HG02943 (cell line): ENCODE results near the gene SERGEF.

Experiments used
- ATAC-seq: cut with Tn5 transposase; IDR thresholded peaks from one replicate; pipeline ENCODE4 v1.9.1; 2021; ENCODE audit warnings: mild to moderate bottlenecking, low read depth, moderate library complexity; ENCODE audit not compliant: unreplicated experiment

SERGEF gene

DNA sequence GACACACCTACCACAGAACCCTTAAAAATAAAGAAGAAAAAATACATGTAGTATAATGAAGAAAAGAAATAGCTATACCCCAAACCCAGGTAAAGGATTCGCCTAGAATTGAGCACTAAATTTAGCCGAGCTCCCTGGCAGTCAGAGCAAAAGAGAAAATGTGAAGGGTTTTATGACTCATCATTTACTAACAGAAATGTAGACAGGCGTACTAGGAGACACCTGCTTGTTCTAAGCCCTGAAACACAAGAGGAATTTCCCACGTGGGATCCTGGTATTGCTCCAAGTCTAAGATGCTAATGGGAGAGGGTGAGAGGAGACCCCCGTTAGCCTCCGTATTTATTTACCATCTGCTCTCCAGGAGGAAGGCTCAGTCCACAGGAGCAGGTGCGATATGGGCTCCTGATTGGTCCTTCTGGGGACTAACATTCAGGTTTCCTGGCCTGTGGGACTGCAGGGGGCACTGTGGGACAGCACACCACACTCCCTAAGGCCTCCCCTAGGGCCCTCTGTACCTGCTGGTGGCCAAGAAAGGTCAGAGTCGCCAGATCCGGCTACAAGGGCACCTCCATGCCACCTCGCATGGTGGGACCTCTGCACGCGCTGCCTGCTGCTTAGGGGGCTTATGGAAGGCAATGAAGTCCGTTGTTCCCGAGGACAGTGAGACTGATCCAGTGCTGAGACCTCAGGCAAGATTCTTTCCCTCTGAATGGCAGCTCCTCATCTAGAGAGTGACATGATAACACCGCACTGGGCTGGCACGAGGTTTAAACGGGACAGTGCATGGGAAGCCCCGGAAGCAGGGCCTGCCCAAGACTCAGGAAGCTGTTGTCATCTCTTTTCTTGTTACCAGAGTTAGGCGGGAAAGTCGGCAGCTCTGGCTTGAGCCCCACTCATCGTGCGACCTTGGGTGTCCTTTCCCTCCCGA is 252.5 kb downstream of the SERGEF start:
- ATAC-seq: no peak

DNA sequence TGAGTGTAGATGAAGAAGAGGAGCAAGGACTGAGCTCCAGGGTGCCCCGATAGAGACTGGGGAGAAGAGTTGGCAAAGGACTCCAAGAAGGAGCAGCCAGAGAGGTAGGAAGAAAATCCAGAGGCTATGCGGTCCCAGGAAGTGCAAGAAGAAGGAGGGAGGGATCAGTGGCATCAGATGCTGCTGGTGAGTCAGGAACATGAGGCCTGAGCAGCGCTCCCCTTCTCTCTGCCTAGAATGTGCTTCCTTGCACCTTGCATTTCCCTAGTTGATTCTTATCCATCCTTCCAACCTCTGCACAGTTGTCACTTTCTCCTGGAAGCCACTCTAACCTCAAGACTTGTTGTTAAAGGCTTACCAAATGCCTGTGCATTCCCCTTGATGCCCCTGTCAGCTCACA is 257.0 kb downstream of the SERGEF start:
- ATAC-seq: no peak

DNA sequence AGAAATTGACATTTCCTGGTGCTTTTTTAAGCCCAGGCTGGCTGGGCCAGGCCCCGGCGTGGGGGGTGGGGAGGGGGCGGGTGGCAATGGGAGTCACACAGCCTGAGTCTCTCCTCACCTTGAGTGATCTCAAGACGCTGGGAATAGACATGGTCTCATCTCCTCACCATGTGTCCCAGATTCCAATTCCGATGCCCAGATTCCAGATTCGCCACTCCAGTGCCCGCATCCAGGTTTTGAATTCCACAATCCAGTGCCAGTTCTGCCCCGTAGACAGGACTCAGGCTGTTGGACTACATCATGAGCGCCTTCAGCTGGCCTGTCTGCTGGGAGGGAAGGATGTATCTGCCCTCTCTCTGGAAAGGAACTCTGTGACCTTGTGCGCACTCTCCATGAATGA is 259.2 kb downstream of the SERGEF start:
- no peak for ATAC-seq

DNA sequence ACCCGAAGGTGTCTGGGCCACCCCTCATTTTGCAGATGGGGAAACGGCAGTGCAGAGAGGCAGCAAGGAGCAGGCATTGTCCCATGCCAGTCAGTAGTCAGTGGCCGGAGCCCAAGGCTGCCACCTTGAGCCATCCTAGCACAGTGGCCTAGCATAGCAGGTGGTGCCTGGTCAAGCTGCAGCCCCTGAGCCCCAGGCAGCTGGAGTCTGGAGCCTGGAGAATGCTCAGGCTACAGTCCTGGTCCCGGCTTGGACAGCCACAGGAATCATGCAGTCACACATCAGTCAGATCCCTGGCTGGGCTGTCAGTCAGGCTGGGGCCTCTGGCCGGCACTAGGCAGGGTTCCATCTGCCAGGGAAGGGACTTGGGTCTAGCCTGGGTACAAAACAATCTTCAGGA is 259.7 kb downstream of the SERGEF start:
- ATAC-seq: no peak

DNA sequence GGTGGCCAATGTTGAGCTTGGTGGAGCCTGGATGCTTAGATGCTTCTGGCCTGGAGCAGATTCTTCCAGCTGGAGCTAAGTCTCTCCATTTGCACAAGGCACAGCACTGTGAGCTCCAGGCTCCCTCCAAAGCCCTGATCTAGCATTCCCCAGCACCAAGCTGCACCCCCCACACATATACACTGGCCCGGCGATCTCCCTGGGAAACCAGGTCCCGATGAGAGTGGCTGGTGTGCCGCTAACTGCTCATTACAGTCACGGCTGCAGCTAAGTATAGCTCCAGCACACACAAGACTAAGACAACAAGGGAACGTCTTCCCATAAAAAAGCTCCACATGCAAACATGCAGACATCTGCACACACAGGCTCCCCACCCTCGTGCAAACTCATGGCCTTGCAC is 260.7 kb downstream of the SERGEF start:
- no peak for ATAC-seq

DNA sequence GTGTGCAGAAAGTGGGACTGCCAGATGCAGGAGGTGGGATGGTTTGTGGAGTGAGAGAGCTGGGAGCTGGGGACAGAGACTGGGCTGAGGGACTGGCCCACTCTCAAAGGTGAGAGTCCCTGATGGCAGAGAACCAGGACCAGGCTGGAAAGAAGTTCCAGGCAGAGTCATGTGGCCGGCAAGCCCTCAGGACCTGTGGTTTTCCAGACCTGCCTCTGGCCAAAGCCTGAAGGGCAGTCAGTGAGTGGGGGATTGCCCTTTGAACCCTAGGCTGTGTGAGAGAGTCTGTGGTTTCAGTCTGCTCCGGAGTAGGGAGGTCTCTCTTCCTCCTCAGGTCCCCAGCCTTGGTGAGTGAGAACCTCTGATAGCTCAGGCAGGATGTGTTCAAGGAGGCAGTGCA is 261.3 kb downstream of the SERGEF start:
- ATAC-seq: no peak

DNA sequence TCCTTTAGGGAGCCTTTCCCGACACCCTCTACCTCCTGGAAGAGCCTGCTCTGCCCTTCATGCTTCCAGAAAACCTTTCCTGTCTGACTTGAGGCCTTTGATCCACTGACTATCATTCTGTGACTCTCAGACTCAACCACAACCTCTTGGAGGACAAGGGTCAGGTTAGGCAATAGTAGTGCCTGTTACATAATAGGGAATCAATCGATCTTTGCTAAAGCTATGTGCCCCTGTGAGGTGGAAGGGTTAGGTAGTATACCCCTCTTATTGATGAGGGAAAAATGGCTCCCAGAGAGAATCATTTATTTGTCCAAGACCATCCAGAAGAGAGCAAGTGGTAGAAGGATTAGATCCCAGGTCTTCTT is 262.1 kb downstream of the SERGEF start:
- ATAC-seq: no peak

DNA sequence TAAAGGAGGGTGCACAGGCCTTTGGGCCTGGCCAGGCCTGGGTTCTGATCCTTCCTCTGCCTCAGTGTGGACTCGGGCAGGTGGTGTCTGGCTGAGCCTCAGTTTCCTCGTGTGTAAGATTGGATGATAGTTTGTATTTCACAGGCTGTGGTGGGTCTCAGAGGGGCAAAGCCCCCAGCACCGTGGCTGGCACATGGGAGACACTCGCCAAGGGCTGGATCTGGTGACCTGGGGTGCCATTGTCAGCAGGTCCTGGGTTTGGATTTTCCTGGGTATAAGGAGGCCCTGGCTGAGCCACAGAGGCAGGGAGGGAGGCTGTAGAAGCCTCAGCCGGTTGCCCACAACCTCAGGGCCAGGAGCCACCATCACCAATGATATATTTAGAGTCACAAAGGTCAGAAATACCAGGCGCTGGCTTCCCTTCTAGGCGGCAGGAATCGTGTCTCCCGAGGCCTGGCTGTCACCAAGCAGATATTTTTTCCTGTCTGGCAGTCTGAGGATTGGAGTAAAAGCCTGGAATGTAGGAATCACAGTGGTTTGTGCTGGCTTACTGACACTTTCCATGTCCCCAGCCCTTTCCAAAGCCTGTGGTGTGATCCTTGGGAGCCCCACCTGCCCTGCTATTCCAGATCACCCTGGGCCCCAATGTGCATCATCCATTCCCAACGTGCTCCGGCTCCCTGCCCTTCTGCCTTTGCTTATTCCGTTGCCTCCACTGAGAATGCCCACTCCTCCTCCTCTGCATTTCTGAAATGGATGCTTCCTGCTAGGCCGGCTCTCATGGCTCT is 262.6 kb downstream of the SERGEF start:
- ATAC-seq: no peak

DNA sequence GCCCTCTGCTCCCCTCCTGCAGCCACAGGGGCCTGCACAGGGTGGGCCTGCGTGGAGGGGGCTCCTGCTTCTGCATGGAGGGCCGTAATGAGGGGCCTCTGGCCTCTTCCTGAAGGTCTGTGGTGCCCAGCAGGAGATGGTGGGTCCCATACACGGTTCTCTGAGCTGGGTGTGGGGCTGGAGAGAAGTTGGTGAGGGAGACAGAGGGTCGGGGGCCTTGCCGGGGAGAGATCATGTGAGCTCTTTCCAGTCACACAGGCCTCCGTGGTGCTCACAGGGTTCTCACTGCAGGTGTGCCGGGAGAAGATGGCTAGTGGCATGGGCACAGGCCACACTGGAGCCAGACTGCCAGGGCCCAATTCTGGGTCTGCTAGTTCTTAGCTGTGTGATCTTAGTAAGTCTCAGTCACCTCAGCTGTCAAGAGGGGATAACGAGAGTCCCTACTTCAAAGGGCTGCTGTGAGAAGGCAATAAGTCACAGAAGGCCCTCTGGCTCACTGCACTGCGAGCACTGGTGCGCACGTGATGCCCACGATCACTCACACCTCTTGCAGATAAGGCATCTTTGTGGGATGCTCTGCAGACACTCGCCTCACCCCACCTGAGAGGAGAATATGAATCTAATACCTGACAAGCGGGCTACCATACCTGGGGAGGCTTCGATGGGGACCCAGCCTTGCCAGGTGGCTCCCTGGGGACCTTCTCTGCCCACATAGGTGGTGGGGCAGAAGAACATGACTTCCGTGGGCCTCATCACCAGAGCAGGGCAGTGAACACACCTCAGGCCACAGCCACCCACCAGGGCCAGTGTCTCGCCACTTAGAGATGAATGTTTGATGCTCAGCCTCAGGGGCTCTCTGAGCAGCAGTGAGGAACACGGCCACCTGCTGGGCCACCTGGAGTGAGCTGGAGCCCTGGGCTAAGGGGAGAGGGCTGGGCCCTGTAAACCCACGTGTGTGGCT is 263.8 kb downstream of the SERGEF start:
- ATAC-seq: no peak

DNA sequence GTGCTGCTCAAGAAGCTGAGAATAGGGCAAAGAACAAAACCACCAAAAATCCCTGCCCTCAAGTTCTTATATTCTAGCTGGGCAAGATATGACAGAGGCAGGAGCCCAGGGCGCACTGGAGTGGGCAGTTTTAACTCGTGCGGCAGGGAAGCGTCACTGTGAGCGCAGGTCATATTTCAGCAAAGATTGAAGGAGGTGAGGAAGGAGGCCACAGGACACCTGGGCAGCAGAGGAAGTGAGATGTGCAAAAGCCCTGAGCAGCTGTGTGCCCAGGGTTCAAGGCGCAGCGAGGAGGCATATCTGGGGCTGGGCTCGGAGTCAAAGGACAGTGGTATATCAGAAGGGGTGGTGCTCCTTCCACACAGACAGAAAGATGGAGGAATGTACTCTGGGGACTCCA is 264.8 kb downstream of the SERGEF start:
- ATAC-seq: no peak

DNA sequence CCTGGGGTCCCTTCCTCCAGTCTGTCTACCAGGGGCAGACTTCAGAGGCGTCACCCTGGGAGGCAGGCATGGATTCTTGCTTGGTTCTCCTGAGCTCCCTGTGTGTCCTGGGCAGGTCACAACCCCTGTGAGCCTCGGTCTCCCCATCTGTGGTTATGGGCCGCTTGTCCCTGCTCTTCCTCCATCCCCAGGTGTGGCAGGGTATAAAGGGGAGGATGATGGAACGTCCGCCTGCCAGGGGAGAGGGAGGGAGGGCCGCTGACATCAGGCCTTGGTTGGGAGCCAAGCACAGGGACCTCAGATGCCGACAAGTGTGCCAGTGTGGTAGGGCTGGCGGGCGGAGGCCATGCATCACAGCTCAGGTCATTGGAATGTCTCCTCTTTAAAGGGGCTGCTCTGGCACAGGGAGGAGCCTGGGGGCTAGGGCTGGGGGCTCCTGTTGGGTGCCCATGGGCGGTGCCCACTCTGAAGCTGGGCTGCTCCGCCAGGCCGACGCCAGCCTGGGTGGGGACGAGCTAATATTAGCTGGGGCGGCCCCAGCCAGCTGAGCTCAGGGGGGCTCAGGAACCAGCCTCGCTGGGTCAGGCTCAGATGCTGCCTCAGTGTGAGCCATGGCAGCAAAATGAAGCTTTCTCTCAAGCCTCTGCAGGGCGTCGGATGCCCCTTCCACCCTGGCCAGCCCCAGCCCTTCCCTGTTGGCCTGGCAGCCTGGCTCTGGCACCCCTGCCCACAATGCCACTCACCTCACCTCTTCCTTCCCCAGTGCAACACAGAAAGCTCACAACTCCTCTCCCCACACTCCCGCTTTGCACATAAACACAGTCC is 265.5 kb downstream of the SERGEF start:
- no peak for ATAC-seq

DNA sequence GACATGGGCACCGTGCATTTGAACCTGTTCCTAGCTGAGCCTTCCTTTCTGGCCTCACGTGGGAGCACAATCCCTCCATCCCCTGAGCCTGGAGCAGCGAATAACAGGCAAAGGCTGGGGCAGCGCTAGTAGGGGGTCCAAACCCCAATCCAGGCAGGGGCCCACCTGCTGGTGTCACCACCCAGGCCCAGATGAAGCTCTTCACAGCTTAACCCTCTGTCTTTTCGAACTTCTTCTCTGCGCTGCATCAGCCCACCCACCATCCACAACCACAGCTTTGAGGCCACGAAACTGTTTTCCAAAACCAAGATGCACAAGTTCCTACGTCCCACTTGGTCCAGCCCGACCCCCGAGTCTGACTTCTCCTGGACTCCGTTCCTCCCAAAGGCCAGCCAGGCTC is 266.8 kb downstream of the SERGEF start:
- no peak for ATAC-seq

DNA sequence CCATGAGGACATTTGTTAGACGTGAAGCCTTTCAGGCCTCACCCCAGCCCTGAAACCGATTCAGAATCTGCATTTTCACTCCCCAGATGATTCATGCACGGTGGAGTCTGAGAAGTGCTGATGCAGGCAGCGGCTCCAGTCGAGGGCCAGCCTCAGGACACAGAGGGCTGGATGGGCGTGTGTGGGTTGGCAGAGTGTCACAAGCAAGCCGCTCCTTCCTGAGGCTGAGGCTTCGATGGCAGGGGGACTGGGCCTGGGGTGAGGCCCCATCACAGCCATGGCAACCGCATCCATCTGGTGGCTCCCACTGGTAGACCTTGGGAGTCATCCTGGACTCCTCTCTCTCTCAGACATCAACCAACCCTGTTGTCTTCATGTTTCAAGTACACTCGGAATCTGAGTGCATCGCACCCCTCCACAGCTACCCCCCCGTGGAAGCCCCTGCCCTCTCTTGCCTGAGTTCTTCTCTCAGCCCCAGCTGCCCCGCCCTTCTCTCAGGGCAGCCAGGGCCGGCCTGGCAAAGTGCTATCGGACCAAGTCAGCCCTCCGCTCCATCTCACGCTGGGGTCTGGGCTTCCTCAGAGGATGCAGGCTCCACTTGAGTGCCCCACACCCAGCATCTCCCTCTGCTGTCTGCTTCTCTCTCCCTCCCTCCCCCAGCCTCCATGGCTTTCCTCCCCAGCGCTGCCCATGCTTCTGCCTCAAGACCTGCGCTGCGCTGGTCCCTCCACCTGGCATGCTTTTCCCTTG is 267.6 kb downstream of the SERGEF start:
- no peak for ATAC-seq

DNA sequence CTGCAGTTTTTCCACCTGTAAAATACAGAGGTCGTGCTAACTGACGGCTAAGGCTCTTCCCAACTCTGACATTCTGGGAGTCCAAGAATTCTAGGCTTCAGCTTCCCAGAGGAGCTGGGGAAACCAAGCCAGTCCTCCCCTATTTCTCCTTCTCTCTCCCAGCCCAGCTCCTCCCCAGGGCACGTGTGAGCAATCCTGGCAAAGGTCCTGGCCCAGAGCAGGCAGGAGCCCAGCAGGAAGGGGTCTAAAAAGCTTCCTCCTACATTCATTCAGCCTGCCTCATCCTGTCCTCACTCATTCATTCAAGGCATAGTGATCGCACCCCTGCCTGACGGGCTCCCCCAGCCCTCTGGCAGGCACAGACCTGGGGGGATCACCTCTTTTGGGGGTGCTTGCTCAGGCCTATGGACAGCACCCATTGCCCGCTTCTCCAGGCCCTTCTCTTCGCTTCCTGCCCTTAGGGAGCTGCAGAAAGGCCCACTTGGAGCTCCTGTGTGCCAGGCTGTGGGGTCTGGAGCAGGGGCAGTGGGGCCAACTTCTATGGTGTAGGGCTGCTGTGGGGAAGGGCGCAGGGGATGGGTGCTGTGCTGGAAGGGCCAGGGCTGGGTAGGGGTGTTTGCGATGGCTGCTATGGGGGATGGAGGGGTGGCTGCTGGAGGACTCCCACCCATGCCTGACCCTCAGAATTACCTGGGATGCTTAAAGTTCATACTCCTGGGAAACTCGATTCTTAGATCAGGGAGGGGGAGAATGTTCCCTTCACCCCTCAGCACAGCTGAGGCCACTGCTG is 268.5 kb downstream of the SERGEF start:
- ATAC-seq: no peak

DNA sequence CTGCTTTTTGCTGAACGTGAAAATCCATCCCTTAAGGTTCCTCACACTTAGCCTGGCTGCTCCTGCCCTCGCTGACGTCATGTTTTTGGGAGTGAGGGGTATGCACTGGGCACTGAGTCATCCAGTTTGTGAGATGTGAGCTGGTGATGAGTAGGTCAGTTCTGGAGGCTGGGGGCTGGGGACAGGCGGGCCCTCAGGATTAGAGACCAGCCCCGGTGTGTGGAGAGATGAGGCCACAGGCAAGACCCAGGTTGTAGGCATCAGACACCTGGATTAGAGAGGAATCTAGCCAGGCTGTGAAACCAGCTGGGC is 269.1 kb downstream of the SERGEF start:
- no peak for ATAC-seq

DNA sequence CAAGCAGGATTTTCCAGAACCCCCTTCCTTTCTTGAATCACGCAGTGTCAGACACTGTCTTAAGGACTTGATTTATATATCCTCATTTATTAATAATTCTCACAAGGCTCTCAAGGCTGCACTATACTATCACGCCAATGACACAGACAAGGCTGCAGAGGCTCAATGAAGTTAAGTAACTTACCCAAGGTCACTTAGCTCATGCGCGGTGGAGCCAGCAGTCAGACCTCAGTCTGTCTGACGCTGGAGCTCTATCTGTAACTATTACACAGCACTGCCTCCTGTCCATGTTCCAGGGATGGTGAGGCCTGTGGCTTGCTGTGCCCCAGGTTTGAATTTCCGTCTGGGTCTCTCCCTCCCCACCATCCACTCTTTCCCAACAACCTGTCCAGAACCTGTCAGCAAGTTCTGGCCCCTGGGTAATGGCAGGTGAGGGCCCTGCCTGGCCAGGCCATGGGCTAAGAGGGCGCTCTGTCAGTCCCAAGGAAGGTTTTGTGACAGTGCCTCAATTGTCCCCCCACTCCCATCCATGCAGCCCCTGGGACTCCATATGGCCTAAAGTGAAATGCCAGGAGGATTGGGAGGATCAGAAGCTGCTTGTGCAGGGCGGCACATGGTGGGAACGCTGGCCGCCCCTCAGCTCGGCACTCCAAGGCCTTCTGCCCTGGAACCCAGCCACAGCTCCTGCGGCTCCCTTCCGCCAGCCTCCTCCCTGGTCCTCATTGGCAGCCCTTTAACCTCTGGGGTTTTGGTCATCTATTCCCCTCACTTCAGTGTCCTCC is 269.6 kb downstream of the SERGEF start:
- ATAC-seq: no peak

DNA sequence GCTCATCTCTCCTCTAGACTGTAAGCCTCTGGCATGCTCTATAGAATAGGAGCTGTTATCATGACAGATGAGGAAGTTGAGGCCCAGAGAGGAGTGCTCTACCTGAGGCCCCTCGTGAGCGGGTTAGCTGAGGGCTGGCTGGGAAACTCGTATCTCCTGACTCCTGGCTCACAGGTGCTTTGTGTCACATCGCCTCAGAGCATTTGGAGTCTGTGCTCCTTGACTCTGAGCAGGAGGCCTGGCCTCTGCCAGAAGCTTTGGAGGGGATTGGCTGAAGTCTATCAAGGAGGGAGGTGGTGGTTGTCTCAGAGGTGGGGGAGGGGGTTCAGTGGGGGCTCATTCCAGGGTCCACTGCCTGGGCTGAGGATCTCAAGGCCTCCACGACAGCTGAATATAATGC is 270.8 kb downstream of the SERGEF start:
- no peak for ATAC-seq

DNA sequence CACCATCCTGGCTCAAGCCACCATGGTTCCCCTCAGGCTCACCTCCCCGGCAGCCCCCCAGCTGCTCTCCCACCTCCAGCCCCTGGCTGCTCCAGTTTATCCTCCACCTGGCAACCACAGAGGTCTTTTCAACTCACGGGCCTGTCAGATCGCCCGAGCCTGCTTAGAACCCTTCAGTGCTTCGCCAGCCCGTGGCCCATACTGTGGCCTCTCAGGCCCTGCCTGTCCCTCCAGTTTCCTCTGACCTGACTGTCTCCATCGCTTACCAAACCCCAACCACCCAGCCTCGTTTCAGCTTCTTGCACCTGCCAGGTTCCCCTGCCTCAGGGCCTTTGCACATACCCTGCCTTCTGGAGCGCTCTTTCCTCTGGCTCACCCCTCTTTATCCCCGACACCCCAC is 271.4 kb downstream of the SERGEF start:
- no peak for ATAC-seq
